Breast epithelium (tissue), 3 donors: ENCODE results near the gene CAMTA1.

ENCODE experiments used
- POLR2AphosphoS5 ChIP-seq, 3 donors: sonication (generic); formaldehyde crosslinking; IDR thresholded peaks; one replicate each; pipeline ENCODE4 v1.6.1; 2017; ENCODE audit warnings: antibody characterized with exemption in 3 of 3
- TF ChIP-seq, protein P1 (sequence below), 3 donors: fragments of 450-650 bp; IDR thresholded peaks; one replicate each; pipeline ENCODE4 v1.5.1; 2016 to 2017; ENCODE audit warnings: antibody characterized with exemption in 3 of 3, mild to moderate bottlenecking in 3 of 3, moderate library complexity in 3 of 3

DNA sequence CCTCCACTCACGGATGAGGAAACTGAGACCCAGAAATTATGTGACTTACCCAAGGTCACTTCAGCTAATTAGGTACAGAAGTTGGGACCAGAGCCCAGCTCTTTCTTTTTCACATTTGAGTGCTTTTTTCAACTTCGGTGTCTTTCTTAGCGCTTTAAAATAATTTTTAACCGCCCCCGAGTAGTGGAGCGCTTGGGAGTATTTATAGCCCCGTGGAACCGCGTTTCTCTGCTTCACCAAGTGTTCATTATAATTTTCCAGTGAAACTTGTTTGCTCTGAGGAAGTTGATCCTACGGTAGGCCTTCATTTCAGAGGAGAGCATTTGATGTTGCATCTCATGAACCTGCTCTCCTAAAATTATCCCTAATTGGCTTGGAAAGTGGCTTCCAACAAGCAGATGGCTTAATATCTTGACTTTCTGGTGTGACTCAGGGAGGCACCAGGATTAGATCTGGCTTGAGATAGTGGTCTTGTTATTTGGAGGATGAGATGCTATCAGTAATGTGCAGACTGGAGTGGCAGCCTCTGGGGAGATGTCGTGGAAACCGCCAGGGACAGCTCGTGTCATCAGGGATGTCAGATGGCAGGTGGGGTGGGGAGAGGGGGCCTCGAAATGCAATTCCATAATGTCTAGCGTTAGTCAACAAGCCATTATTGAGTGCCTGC is 321.3 kb downstream of the CAMTA1 start:
- TF ChIP-seq, protein P1, sequence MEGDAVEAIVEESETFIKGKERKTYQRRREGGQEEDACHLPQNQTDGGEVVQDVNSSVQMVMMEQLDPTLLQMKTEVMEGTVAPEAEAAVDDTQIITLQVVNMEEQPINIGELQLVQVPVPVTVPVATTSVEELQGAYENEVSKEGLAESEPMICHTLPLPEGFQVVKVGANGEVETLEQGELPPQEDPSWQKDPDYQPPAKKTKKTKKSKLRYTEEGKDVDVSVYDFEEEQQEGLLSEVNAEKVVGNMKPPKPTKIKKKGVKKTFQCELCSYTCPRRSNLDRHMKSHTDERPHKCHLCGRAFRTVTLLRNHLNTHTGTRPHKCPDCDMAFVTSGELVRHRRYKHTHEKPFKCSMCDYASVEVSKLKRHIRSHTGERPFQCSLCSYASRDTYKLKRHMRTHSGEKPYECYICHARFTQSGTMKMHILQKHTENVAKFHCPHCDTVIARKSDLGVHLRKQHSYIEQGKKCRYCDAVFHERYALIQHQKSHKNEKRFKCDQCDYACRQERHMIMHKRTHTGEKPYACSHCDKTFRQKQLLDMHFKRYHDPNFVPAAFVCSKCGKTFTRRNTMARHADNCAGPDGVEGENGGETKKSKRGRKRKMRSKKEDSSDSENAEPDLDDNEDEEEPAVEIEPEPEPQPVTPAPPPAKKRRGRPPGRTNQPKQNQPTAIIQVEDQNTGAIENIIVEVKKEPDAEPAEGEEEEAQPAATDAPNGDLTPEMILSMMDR (IDR thresholded peaks at IDR 0.05) = no peak
- TF ChIP-seq POLR2AphosphoS5 (IDR thresholded peaks at IDR 0.05) = no peak
